Measurements from ENCODE around the gene NFKBIZ.

- TF ChIP-seq CTCF (IDR thresholded peaks at IDR 0.05) = no peak
- no peak for TF ChIP-seq EZH2phosphoT487 (IDR thresholded peaks at IDR 0.05)
Measured at GRCh38 chr3:101853982-101854381, 4.7 kb downstream of the NFKBIZ start.
